HepG2 (cell line): Measurements from ENCODE around the gene CGREF1. TPM values are rescaled to one million over a fixed set of nuclear protein-coding genes. Genes with fewer than 3 reads are reported as not detected.

ENCODE experiments used
- HNRNPK ChIP-seq: fragments of 200-400 bp; formaldehyde crosslinking; IDR thresholded peaks from 2 replicates; pipeline ENCODE4 v1.6.1; 2018; ENCODE audit warnings: low read length, low read depth, moderate library complexity, mild to moderate bottlenecking; ENCODE audit not compliant: poor library complexity, severe bottlenecking
- HNRNPUL1 ChIP-seq: fragments of 200-400 bp; formaldehyde crosslinking; IDR thresholded peaks from 2 replicates; pipeline ENCODE4 v1.6.1; 2017; ENCODE audit warnings: low read depth, mild to moderate bottlenecking, low read length, moderate library complexity
- KAT8 ChIP-seq: IDR thresholded peaks from 2 replicates; pipeline ENCODE4 v1.6.1; 2016; ENCODE audit warnings: missing genetic modification reagents, missing compliant biosample characterization
- KDM5A ChIP-seq: fragments of 200-600 bp; sonication (generic); IDR thresholded peaks from 2 replicates; pipeline ENCODE4 v1.7.0; 2018; ENCODE audit warnings: antibody characterized with exemption, mild to moderate bottlenecking, low read length, borderline replicate concordance
- PTBP1 ChIP-seq: fragments of 200-400 bp; formaldehyde crosslinking; IDR thresholded peaks from 2 replicates; pipeline ENCODE4 v1.6.1; 2018; ENCODE audit warnings: low read length, low read depth; ENCODE audit not compliant: poor library complexity, severe bottlenecking
- RAD51 ChIP-seq: fragments of 450-650 bp; IDR thresholded peaks from 2 replicates; pipeline ENCODE4 v1.6.1; 2016; ENCODE audit warnings: borderline replicate concordance
- SALL1 ChIP-seq: sonication (generic); formaldehyde crosslinking; IDR thresholded peaks from 2 replicates; pipeline ENCODE4 v1.8.0; 2022; ENCODE audit warnings: mild to moderate bottlenecking, missing genetic modification reagents
- SKI ChIP-seq: fragments of 450-650 bp; IDR thresholded peaks from one replicate; pipeline ENCODE4 v1.6.1; 2018; ENCODE audit warnings: mild to moderate bottlenecking; ENCODE audit not compliant: partially characterized antibody
- TGIF2 ChIP-seq: IDR thresholded peaks from 2 replicates; pipeline ENCODE4 v1.6.1; 2016; ENCODE audit warnings: control low read depth, missing compliant biosample characterization
- TSC22D2 ChIP-seq: sonication (generic); formaldehyde crosslinking; IDR thresholded peaks from 2 replicates; pipeline ENCODE4 v1.5.1; 2020; ENCODE audit warnings: missing genetic modification reagents, mild to moderate bottlenecking, borderline replicate concordance
- ZNF207 ChIP-seq: fragments of 450-650 bp; IDR thresholded peaks from 2 replicates; pipeline ENCODE4 v1.6.1; 2016; ENCODE audit warnings: antibody characterized with exemption, borderline replicate concordance
- ZNF570 ChIP-seq: sonication (generic); formaldehyde crosslinking; IDR thresholded peaks from 2 replicates; pipeline ENCODE4 v1.4.0; 2020; ENCODE audit warnings: mild to moderate bottlenecking, missing genetic modification reagents, borderline replicate concordance
- ZNF672 ChIP-seq: sonication (generic); formaldehyde crosslinking; IDR thresholded peaks from 2 replicates; pipeline ENCODE4 v1.8.1; 2022; ENCODE audit warnings: missing genetic modification reagents
- polyA plus RNA-seq, 8 experiments: library from polyadenylated mRNA; depleted of rRNA in 3 of 8; stranded (reverse) in 7 of 8; unstranded in 1 of 8; fragments of >200 nt; fragmentation: Illumina TruSeq in 4 of 8; extraction: Trizol in 4 of 8; gene quantifications; 2 replicates each; pipeline versions ENCODE4 v1.2.1 to v1.2.3, GENCODE V29; 2011 to 2016; ENCODE audit warnings: low read depth in 4 of 8, missing spikeins in 1 of 8, mixed read lengths in 1 of 8; ENCODE audit not compliant: insufficient read depth in 1 of 8
- total RNA-seq, 5 experiments: library from RNA; depleted of rRNA; stranded (reverse); fragments of >200 nt; fragmentation: Illumina TruSeq; extraction: Trizol; gene quantifications; 2 replicates each; pipeline ENCODE4 v1.2.3, GENCODE V29; 2016; ENCODE audit warnings: low read depth in 1 of 5
- TF ChIP-seq, protein P1 (sequence below): IDR thresholded peaks from 2 replicates; pipeline ENCODE4 v1.6.1; 2018; ENCODE audit warnings: missing genetic modification reagents, mild to moderate bottlenecking, missing compliant biosample characterization
- TF ChIP-seq, protein P2 (sequence below): sonication (generic); formaldehyde crosslinking; IDR thresholded peaks from 2 replicates; pipeline ENCODE4 v1.4.0; 2020; ENCODE audit warnings: missing genetic modification reagents, mild to moderate bottlenecking, borderline replicate concordance
- TF ChIP-seq, protein P3 (sequence below): sonication (generic); formaldehyde crosslinking; IDR thresholded peaks from 2 replicates; pipeline ENCODE4 v1.5.0; 2020; ENCODE audit warnings: mild to moderate bottlenecking, low read depth, missing genetic modification reagents, borderline replicate concordance
- TF ChIP-seq, protein P4 (sequence below): conservative IDR thresholded peaks from 2 replicates; pipeline ENCODE4 v1.6.1; 2018; ENCODE audit warnings: missing genetic modification reagents
- TF ChIP-seq, protein P5 (sequence below): fragments of 450-650 bp; IDR thresholded peaks from 2 replicates; pipeline ENCODE4 v1.6.1; 2017
- TF ChIP-seq, protein P6 (sequence below): sonication (generic); formaldehyde crosslinking; IDR thresholded peaks from 2 replicates; pipeline ENCODE4 v1.4.0; 2020; ENCODE audit warnings: mild to moderate bottlenecking, low read depth, missing genetic modification reagents

CGREF1 gene
- total and polyA plus RNA-seq, 2 of the 13 experiments (the other 11 are each of a cell fraction or from before 2014, with no cell fraction given) = 13.9 to 23.4 TPM

DNA sequence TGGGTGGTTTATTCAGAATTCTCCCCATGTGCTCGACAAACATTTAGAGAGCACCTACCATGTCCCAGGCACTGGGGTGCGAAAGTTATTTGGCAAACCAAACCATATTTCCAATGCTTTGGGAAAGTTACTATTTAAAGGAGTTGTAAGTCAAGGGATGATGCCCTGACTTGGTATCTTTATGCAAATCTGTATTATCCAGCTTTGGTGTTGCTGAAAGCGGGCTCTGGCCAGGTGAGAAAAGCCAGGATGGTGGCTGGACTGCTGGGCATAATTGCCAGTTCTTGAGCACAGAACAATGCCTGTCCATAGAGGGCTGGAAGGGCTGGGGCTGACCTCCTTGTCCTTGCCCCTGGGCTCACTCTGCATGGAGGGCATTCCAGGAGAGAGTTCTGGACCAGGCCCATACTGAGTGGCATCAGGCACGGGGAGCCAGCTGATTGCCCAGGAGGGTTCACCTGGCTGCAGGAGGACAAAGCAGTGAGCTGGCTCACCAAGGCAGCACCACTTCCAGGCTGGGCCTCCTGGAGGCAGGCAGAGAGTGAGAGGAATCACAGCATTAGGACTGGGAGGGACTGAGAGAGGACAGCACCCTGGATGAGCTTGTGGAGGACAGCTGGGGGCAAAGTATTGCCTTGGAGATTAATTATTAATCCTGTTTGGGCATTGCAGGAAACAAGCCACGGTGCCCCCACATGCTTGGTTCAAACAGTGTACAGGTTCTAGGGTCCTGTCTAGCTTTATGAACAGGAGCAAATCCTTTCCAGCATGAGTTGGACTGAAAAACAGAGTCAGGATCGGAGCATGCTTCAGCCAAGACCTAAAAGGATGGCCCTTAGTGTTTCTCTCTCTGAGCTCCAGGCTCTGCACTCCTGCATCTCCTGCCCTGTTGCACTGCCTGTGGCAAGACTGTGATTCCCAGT is 25.2 kb downstream of the CGREF1 start (continued):
- peak; percentile 72; the same call in 1 of the 2 replicates for TF ChIP-seq KAT8 (CRISPR knock-in tag)
- peak; percentile 98 for TF ChIP-seq HNRNPUL1
- no peak for TF ChIP-seq KDM5A
- peak; percentile 69; the same call in 1 of the 2 replicates for TF ChIP-seq TSC22D2 (CRISPR knock-in tag)
- TF ChIP-seq ZNF570 (CRISPR knock-in tag) = no peak
- no peak; the same call in 1 of the 2 replicates for TF ChIP-seq ZNF672 (CRISPR knock-in tag)
- TF ChIP-seq SALL1 (CRISPR knock-in tag) = peak; percentile 93
- TF ChIP-seq HNRNPK = no peak
- peak; percentile 57 for TF ChIP-seq PTBP1
- TF ChIP-seq, protein P1, sequence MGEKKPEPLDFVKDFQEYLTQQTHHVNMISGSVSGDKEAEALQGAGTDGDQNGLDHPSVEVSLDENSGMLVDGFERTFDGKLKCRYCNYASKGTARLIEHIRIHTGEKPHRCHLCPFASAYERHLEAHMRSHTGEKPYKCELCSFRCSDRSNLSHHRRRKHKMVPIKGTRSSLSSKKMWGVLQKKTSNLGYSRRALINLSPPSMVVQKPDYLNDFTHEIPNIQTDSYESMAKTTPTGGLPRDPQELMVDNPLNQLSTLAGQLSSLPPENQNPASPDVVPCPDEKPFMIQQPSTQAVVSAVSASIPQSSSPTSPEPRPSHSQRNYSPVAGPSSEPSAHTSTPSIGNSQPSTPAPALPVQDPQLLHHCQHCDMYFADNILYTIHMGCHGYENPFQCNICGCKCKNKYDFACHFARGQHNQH (CRISPR knock-in tag) = peak; percentile 84; the same call in 1 of the 2 replicates
- TF ChIP-seq, protein P2, sequence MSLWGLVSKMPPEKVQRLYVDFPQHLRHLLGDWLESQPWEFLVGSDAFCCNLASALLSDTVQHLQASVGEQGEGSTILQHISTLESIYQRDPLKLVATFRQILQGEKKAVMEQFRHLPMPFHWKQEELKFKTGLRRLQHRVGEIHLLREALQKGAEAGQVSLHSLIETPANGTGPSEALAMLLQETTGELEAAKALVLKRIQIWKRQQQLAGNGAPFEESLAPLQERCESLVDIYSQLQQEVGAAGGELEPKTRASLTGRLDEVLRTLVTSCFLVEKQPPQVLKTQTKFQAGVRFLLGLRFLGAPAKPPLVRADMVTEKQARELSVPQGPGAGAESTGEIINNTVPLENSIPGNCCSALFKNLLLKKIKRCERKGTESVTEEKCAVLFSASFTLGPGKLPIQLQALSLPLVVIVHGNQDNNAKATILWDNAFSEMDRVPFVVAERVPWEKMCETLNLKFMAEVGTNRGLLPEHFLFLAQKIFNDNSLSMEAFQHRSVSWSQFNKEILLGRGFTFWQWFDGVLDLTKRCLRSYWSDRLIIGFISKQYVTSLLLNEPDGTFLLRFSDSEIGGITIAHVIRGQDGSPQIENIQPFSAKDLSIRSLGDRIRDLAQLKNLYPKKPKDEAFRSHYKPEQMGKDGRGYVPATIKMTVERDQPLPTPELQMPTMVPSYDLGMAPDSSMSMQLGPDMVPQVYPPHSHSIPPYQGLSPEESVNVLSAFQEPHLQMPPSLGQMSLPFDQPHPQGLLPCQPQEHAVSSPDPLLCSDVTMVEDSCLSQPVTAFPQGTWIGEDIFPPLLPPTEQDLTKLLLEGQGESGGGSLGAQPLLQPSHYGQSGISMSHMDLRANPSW (CRISPR knock-in tag) = no peak; the same call in 1 of the 2 replicates
- no peak for TF ChIP-seq ZNF207
- TF ChIP-seq, protein P3, sequence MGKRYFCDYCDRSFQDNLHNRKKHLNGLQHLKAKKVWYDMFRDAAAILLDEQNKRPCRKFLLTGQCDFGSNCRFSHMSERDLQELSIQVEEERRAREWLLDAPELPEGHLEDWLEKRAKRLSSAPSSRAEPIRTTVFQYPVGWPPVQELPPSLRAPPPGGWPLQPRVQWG = no peak
- TF ChIP-seq, protein P4, sequence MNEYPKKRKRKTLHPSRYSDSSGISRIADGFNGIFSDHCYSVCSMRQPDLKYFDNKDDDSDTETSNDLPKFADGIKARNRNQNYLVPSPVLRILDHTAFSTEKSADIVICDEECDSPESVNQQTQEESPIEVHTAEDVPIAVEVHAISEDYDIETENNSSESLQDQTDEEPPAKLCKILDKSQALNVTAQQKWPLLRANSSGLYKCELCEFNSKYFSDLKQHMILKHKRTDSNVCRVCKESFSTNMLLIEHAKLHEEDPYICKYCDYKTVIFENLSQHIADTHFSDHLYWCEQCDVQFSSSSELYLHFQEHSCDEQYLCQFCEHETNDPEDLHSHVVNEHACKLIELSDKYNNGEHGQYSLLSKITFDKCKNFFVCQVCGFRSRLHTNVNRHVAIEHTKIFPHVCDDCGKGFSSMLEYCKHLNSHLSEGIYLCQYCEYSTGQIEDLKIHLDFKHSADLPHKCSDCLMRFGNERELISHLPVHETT (CRISPR knock-in tag) = no peak; the same call in 1 of the 2 replicates
- TF ChIP-seq SKI = no peak
- peak; percentile 66 for TF ChIP-seq TGIF2
- TF ChIP-seq, protein P5, sequence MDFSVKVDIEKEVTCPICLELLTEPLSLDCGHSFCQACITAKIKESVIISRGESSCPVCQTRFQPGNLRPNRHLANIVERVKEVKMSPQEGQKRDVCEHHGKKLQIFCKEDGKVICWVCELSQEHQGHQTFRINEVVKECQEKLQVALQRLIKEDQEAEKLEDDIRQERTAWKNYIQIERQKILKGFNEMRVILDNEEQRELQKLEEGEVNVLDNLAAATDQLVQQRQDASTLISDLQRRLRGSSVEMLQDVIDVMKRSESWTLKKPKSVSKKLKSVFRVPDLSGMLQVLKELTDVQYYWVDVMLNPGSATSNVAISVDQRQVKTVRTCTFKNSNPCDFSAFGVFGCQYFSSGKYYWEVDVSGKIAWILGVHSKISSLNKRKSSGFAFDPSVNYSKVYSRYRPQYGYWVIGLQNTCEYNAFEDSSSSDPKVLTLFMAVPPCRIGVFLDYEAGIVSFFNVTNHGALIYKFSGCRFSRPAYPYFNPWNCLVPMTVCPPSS = no peak
- TF ChIP-seq, protein P6, sequence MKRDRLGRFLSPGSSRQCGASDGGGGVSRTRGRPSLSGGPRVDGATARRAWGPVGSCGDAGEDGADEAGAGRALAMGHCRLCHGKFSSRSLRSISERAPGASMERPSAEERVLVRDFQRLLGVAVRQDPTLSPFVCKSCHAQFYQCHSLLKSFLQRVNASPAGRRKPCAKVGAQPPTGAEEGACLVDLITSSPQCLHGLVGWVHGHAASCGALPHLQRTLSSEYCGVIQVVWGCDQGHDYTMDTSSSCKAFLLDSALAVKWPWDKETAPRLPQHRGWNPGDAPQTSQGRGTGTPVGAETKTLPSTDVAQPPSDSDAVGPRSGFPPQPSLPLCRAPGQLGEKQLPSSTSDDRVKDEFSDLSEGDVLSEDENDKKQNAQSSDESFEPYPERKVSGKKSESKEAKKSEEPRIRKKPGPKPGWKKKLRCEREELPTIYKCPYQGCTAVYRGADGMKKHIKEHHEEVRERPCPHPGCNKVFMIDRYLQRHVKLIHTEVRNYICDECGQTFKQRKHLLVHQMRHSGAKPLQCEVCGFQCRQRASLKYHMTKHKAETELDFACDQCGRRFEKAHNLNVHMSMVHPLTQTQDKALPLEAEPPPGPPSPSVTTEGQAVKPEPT (CRISPR knock-in tag) = peak; percentile 39; the same call in 1 of the 2 replicates
- no peak for TF ChIP-seq RAD51
